Subcutaneous abdominal adipose tissue (tissue), 5 donors: ENCODE measurements around the gene XYLT1.

ENCODE experiments used
- H3K27ac ChIP-seq: one replicate; pipeline ENCODE4 v1.7.0; 2013; ENCODE audit warnings: low read depth, mild to moderate bottlenecking, inconsistent platforms, low read length, moderate library complexity
- H3K27me3 ChIP-seq, 5 donors: one replicate each; pipeline ENCODE4 v1.7.0; 2013; ENCODE audit warnings: low read length in 5 of 5, inconsistent platforms in 1 of 5; ENCODE audit not compliant: control insufficient read depth in 5 of 5, insufficient read depth in 4 of 5
- H3K36me3 ChIP-seq, 5 donors: one replicate each; pipeline ENCODE4 v1.7.0; 2013; ENCODE audit warnings: low read length in 5 of 5; ENCODE audit not compliant: control insufficient read depth in 5 of 5, insufficient read depth in 5 of 5
- H3K4me1 ChIP-seq, 5 donors: one replicate each; pipeline ENCODE4 v1.7.0; 2013; ENCODE audit warnings: low read length in 5 of 5, mild to moderate bottlenecking in 3 of 5, moderate library complexity in 1 of 5; ENCODE audit not compliant: control insufficient read depth in 5 of 5, insufficient read depth in 5 of 5
- H3K4me3 ChIP-seq, 5 donors: one replicate each; pipeline ENCODE4 v1.7.0; 2013; ENCODE audit warnings: low read length in 5 of 5, low read depth in 1 of 5
- H3K9ac ChIP-seq, 5 donors: one replicate each; pipeline ENCODE4 v1.7.0; 2013; ENCODE audit warnings: low read length in 5 of 5, mild to moderate bottlenecking in 4 of 5, moderate library complexity in 3 of 5
- H3K9me3 ChIP-seq, 5 donors: one replicate each; pipeline ENCODE4 v1.7.0; 2013; ENCODE audit warnings: low read length in 5 of 5; ENCODE audit not compliant: control insufficient read depth in 5 of 5
- donor health status: healthy.
- donor health status: healthy.
- donor health status: healthy.
- donor health status: healthy.
- donor health status: healthy.

Gene XYLT1

GRCh38 chr16:17276610-17277009 lies 194.2 kb downstream of the XYLT1 start:
- peaks cover 0 to 3% (median 2%) of the 10 kb centered on the region in 5 donors for H3K4me1 ChIP-seq
- no peaks in the 10 kb centered on the region for H3K27me3 ChIP-seq
- no peaks in the 10 kb centered on the region for H3K9me3 ChIP-seq
- peaks cover 0 to 3% (median 0%) of the 10 kb centered on the region in 5 donors for H3K36me3 ChIP-seq
- no peak overlapping the region for H3K9ac ChIP-seq
- H3K27ac ChIP-seq: no peak overlapping the region
- H3K4me3 ChIP-seq: no peak overlapping the region

GRCh38 chr16:17276010-17276530 lies 194.7 kb downstream of the XYLT1 start:
- H3K4me1 ChIP-seq: peaks cover 0 to 9% (median 5%) of the 10 kb centered on the region in 5 donors
- no peaks in the 10 kb centered on the region for H3K9me3 ChIP-seq
- no peak overlapping the region for H3K9ac ChIP-seq
- H3K4me3 ChIP-seq: no peak overlapping the region
- no peak overlapping the region for H3K27ac ChIP-seq
- no peaks in the 10 kb centered on the region for H3K27me3 ChIP-seq
- H3K36me3 ChIP-seq: peaks cover 0 to 3% (median 0%) of the 10 kb centered on the region in 5 donors

- H3K9me3 ChIP-seq: no peaks in the 10 kb centered on the region
- H3K9ac ChIP-seq: no peak overlapping the region
- no peaks in the 10 kb centered on the region for H3K27me3 ChIP-seq
- no peak overlapping the region for H3K4me3 ChIP-seq
- H3K4me1 ChIP-seq: peaks cover 0 to 16% (median 8%) of the 10 kb centered on the region in 5 donors
- no peak overlapping the region for H3K27ac ChIP-seq
- peaks cover 0 to 3% (median 0%) of the 10 kb centered on the region in 5 donors for H3K36me3 ChIP-seq
These were observed 195.4 kb downstream of the XYLT1 start for GRCh38 chr16:17275076-17276009.

GRCh38 chr16:17273142-17273561 lies 197.6 kb downstream of the XYLT1 start:
- Histone ChIP-seq H3K4me1 (peaks cover 0 to 17% (median 9%) of the 10 kb centered on the region in 5 donors), H3K27ac (no peak overlapping the region), H3K27me3 (no peaks in the 10 kb centered on the region), H3K4me3 (no peak overlapping the region), H3K36me3 (peaks cover 0 to 3% (median 0%) of the 10 kb centered on the region in 5 donors), H3K9ac (no peak overlapping the region), H3K9me3 (no peaks in the 10 kb centered on the region)

DNA sequence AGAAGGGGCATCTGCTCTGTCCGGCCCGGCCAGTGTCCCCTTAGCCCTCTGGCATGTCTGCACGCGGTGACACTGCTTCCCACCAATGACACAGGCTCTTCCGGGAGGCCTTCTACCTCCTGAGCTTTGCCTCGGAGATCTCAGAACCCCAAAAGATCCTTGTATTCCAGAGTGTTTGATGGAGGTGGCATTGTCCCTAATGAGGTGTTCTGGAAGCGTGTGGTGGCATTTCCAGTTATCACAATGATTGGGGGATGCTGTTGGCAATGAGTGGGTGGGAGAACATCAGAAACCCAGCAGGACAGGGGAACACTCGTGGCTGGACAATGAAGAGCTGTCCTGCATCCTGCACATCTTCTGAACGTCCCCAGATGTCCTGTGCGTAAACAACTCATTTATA lies 198.0 kb downstream of the XYLT1 start:
- H3K4me3 ChIP-seq: no peak overlapping the region
- H3K9me3 ChIP-seq: no peaks in the 10 kb centered on the region
- H3K36me3 ChIP-seq: peaks cover 0 to 3% (median 0%) of the 10 kb centered on the region in 5 donors
- H3K27me3 ChIP-seq: no peaks in the 10 kb centered on the region
- H3K4me1 ChIP-seq: peaks cover 0 to 17% (median 9%) of the 10 kb centered on the region in 5 donors
- H3K27ac ChIP-seq: no peak overlapping the region
- no peak overlapping the region for H3K9ac ChIP-seq

GRCh38 chr16:17271687-17272086 lies 199.1 kb downstream of the XYLT1 start:
- H3K27me3 ChIP-seq: no peaks in the 10 kb centered on the region
- no peak overlapping the region for H3K27ac ChIP-seq
- H3K4me3 ChIP-seq: no peak overlapping the region
- peaks cover 0 to 17% (median 9%) of the 10 kb centered on the region in 5 donors for H3K4me1 ChIP-seq
- H3K9ac ChIP-seq: no peak overlapping the region
- no peaks in the 10 kb centered on the region for H3K9me3 ChIP-seq
- H3K36me3 ChIP-seq: peaks cover 0 to under 1% (median 0%) of the 10 kb centered on the region in 5 donors

- Histone ChIP-seq H3K27me3 (no peaks in the 10 kb centered on the region), H3K27ac (no peak overlapping the region), H3K9me3 (no peaks in the 10 kb centered on the region), H3K9ac (no peak overlapping the region), H3K36me3 (no peaks in the 10 kb centered on the region), H3K4me3 (no peak overlapping the region), H3K4me1 (peaks cover 0 to 17% (median 9%) of the 10 kb centered on the region in 5 donors)
These were observed 200.1 kb downstream of the XYLT1 start for GRCh38 chr16:17270683-17271109.

DNA sequence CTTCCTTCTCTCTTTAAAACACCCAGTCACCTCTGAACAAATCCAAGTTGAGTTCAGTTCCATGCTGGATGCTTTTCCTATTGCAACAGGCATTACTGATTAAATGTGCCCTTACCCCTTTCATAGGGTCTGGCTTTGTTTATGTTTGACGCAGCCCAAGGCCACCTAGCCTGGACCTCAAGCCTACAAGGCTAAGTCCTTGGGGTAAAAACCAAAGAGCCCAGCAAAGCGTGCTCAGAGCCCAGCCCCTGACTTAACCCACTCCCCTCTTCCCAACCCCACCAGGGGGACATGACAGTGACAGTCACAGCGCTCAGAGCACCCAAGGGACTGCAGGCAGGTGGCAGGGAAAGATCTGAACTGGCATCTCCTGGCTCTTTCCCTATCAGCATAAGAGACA lies 200.6 kb downstream of the XYLT1 start:
- peaks cover 0 to 17% (median 9%) of the 10 kb centered on the region in 5 donors for H3K4me1 ChIP-seq
- H3K9ac ChIP-seq: no peak overlapping the region

GRCh38 chr16:17269439-17269838 lies 201.3 kb downstream of the XYLT1 start:
- H3K27ac ChIP-seq: no peak overlapping the region
- no peak overlapping the region for H3K9ac ChIP-seq
- H3K36me3 ChIP-seq: no peaks in the 10 kb centered on the region
- peaks cover 0 to 17% (median 9%) of the 10 kb centered on the region in 5 donors for H3K4me1 ChIP-seq
- no peak overlapping the region for H3K4me3 ChIP-seq
- no peaks in the 10 kb centered on the region for H3K27me3 ChIP-seq
- H3K9me3 ChIP-seq: no peaks in the 10 kb centered on the region

More for the DNA sequence above, 200.6 kb downstream of the XYLT1 start:
- Histone ChIP-seq H3K36me3 (no peaks in the 10 kb centered on the region), H3K4me3 (no peak overlapping the region), H3K27me3 (no peaks in the 10 kb centered on the region), H3K9me3 (no peaks in the 10 kb centered on the region), H3K27ac (no peak overlapping the region)
